GM19463 (cell line): Measurements from ENCODE around the gene GDAP1L1.
A peak's percentile ranks its signal among the peaks of the same experiment; 100 is the strongest.

ENCODE experiments used
- ATAC-seq: cut with Tn5 transposase; IDR thresholded peaks from one replicate; pipeline ENCODE4 v1.9.1; 2021; ENCODE audit warnings: mild to moderate bottlenecking, moderate library complexity; ENCODE audit not compliant: unreplicated experiment

The GDAP1L1 gene

GRCh38 chr20:44247131-44247571 lies at the start of gene GDAP1L1:
GDAP1L1 (plus strand) TSS chr20:44247308; CDS start chr20:44247335, 27 bp downstream.
- ATAC-seq: no peak

GRCh38 chr20:44198872-44199271 lies 48.2 kb upstream of the GDAP1L1 start:
- no peak for ATAC-seq

- ATAC-seq: no peak
Observed at GRCh38 chr20:44199877-44200276, 47.2 kb upstream of the GDAP1L1 start.

GRCh38 chr20:44200371-44200770 lies 46.7 kb upstream of the GDAP1L1 start:
- no peak for ATAC-seq

- no peak for ATAC-seq
Observed at GRCh38 chr20:44200983-44201382, 46.1 kb upstream of the GDAP1L1 start.

GRCh38 chr20:44203161-44203560 lies 43.9 kb upstream of the GDAP1L1 start:
- ATAC-seq: no peak

- no peak for ATAC-seq
Observed at GRCh38 chr20:44204156-44204831, 42.8 kb upstream of the GDAP1L1 start.

GRCh38 chr20:44204832-44205215 lies 42.3 kb upstream of the GDAP1L1 start:
- no peak for ATAC-seq

- ATAC-seq: no peak
Observed at GRCh38 chr20:44206132-44206531, 41.0 kb upstream of the GDAP1L1 start.

GRCh38 chr20:44207126-44207723 lies 39.9 kb upstream of the GDAP1L1 start:
- no peak for ATAC-seq

GRCh38 chr20:44208165-44208564 lies 38.9 kb upstream of the GDAP1L1 start:
- no peak for ATAC-seq

GRCh38 chr20:44208770-44209169 lies 38.3 kb upstream of the GDAP1L1 start:
- no peak for ATAC-seq

GRCh38 chr20:44209686-44210405 lies 37.3 kb upstream of the GDAP1L1 start:
- no peak for ATAC-seq

GRCh38 chr20:44210406-44211176 lies 36.5 kb upstream of the GDAP1L1 start, which contains the start of gene OSER1:
OSER1 (minus strand) TSS chr20:44210771; CDS start chr20:44206957, 3,814 bp downstream.
- ATAC-seq: peak; percentile 78

GRCh38 chr20:44211177-44212039 lies 35.7 kb upstream of the GDAP1L1 start:
- ATAC-seq: peak; percentile 5

- no peak for ATAC-seq
Observed at GRCh38 chr20:44212792-44213191, 34.3 kb upstream of the GDAP1L1 start.

GRCh38 chr20:44215125-44215524 lies 32.0 kb upstream of the GDAP1L1 start:
- no peak for ATAC-seq

- ATAC-seq: no peak
Observed at GRCh38 chr20:44217342-44218092, 29.6 kb upstream of the GDAP1L1 start.

- no peak for ATAC-seq
Observed at GRCh38 chr20:44218446-44218845, 28.7 kb upstream of the GDAP1L1 start.
